Endothelial cell of umbilical vein (primary cell): ENCODE data around the gene GALR2.

Experiments used
- JUN ChIP-seq: IDR thresholded peaks from 2 replicates; pipeline ENCODE4 v1.6.1; 2011; ENCODE audit warnings: borderline replicate concordance, low read depth; ENCODE audit not compliant: insufficient read length, insufficient read depth
- POLR2A ChIP-seq: IDR thresholded peaks from 2 replicates; pipeline ENCODE4 v1.6.1; 2012; ENCODE audit warnings: low read depth, mild to moderate bottlenecking, control low read depth, low read length
- POLR2AphosphoS5 ChIP-seq: IDR thresholded peaks from 2 replicates; pipeline ENCODE4 v1.6.1; 2012; ENCODE audit warnings: low read depth, mild to moderate bottlenecking, control low read depth, low read length, moderate library complexity; ENCODE audit not compliant: insufficient read depth
- TF ChIP-seq, protein P1 (sequence below), 2 donors: IDR thresholded peaks; 1 replicate in 1 of 2; 2 replicates in 1 of 2; pipeline ENCODE4 v1.5.1; 2011; ENCODE audit warnings: low read length in 2 of 2, mild to moderate bottlenecking in 2 of 2, moderate library complexity in 2 of 2, control low read depth in 1 of 2, inconsistent platforms in 1 of 2, low read depth in 1 of 2; ENCODE audit not compliant: insufficient read depth in 1 of 2; ENCODE audit errors: extremely low read depth in 1 of 2

DNA sequence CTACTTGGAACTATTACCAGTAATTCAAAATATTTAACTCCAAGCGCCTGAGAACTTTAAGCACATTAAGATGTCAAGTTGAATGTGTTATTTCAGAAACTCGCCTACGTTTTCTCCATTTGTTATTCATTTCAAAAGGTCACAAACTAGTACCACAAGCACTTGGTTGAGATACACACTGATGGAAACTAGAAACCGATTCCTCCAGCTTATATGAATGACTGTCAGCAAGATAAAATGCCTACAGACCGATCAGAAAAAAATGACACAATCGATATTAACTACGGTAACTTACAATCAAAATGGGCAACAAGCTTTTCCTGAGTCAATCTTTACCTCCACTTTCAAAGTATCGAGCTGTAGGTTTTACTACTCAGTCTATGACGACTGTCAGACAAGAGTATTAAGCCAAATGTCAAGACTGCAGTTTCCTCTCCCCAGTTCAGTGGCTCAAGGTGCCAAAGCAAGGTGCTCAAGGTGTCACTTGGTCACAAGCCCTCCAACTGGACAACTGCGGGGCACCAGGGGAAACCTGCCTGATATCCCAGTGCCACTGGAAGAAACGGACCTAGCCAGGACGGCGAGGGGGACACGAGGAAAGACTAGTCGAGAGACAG lies 2.9 kb upstream of the GALR2 start:
- TF ChIP-seq, protein P1, sequence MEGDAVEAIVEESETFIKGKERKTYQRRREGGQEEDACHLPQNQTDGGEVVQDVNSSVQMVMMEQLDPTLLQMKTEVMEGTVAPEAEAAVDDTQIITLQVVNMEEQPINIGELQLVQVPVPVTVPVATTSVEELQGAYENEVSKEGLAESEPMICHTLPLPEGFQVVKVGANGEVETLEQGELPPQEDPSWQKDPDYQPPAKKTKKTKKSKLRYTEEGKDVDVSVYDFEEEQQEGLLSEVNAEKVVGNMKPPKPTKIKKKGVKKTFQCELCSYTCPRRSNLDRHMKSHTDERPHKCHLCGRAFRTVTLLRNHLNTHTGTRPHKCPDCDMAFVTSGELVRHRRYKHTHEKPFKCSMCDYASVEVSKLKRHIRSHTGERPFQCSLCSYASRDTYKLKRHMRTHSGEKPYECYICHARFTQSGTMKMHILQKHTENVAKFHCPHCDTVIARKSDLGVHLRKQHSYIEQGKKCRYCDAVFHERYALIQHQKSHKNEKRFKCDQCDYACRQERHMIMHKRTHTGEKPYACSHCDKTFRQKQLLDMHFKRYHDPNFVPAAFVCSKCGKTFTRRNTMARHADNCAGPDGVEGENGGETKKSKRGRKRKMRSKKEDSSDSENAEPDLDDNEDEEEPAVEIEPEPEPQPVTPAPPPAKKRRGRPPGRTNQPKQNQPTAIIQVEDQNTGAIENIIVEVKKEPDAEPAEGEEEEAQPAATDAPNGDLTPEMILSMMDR (IDR thresholded peaks at IDR 0.05; ENCODE audit: extremely low read depth in 1 of 2, insufficient read depth in 1 of 2, low read depth in 1 of 2, low read length in 2 of 2) = no peak
- no peak for TF ChIP-seq POLR2AphosphoS5
- TF ChIP-seq POLR2A = no peak
- TF ChIP-seq JUN = no peak
